ENCODE data around the gene DNAJC5. TPM values are rescaled to one million over a fixed set of nuclear protein-coding genes. Genes with fewer than 3 reads are reported as not detected.

Gene DNAJC5
- total RNA-seq, 1 donor from 2014 or later: 44.2 TPM

- TF ChIP-seq CTCF (IDR thresholded peaks at IDR 0.05): no peak
- H3K27ac Mint-ChIP-seq (ENCODE audit: unreplicated experiment): no peak overlapping the region
- H3K4me3 Mint-ChIP-seq (ENCODE audit: unreplicated experiment): no peak overlapping the region
- H3K9me3 Mint-ChIP-seq (ENCODE audit: low read depth): no peaks in the 10 kb centered on the region
- DNase-seq (ENCODE audit: low spot score): no peak
- peaks cover 17% of the 10 kb centered on the region for H3K36me3 Mint-ChIP-seq (ENCODE audit: low read depth)
- no peaks in the 10 kb centered on the region for H3K27me3 Mint-ChIP-seq (ENCODE audit: low read depth)
- H3K4me1 Mint-ChIP-seq (ENCODE audit: low read depth): no peaks in the 10 kb centered on the region
Measured at GRCh38 chr20:63883201-63883593, 11.7 kb upstream of the DNAJC5 start.

GRCh38 chr20:63884506-63885263 is 10.2 kb upstream of the DNAJC5 start:
- DNase-seq (ENCODE audit: low spot score): no peak
- no peak overlapping the region for H3K4me3 Mint-ChIP-seq (ENCODE audit: unreplicated experiment)
- H3K9me3 Mint-ChIP-seq (ENCODE audit: low read depth): no peaks in the 10 kb centered on the region
- H3K36me3 Mint-ChIP-seq (ENCODE audit: low read depth): peaks cover 16% of the 10 kb centered on the region
- no peaks in the 10 kb centered on the region for H3K27me3 Mint-ChIP-seq (ENCODE audit: low read depth)
- TF ChIP-seq CTCF (IDR thresholded peaks at IDR 0.05): no peak
- H3K27ac Mint-ChIP-seq (ENCODE audit: unreplicated experiment): no peak overlapping the region
- H3K4me1 Mint-ChIP-seq (ENCODE audit: low read depth): no peaks in the 10 kb centered on the region

GRCh38 chr20:63885264-63886053 is 9.5 kb upstream of the DNAJC5 start:
- Mint-ChIP-seq H3K27ac (ENCODE audit: unreplicated experiment) (no peak overlapping the region), H3K4me3 (ENCODE audit: unreplicated experiment) (no peak overlapping the region)

GRCh38 chr20:63886054-63886419 is 8.9 kb upstream of the DNAJC5 start:
- no peak overlapping the region for H3K27ac Mint-ChIP-seq (ENCODE audit: unreplicated experiment)
- peaks cover 21% of the 10 kb centered on the region for H3K36me3 Mint-ChIP-seq (ENCODE audit: low read depth)
- DNase-seq (ENCODE audit: low spot score): no peak
- no peak overlapping the region for H3K4me3 Mint-ChIP-seq (ENCODE audit: unreplicated experiment)
- TF ChIP-seq CTCF (IDR thresholded peaks at IDR 0.05): no peak
- no peaks in the 10 kb centered on the region for H3K27me3 Mint-ChIP-seq (ENCODE audit: low read depth)
- H3K9me3 Mint-ChIP-seq (ENCODE audit: low read depth): no peaks in the 10 kb centered on the region
- H3K4me1 Mint-ChIP-seq (ENCODE audit: low read depth): no peaks in the 10 kb centered on the region

More at GRCh38 chr20:63885264-63886053, 9.5 kb upstream of the DNAJC5 start:
- no peak for TF ChIP-seq CTCF (IDR thresholded peaks at IDR 0.05)
- Mint-ChIP-seq H3K27me3 (ENCODE audit: low read depth) (no peaks in the 10 kb centered on the region), H3K4me1 (ENCODE audit: low read depth) (no peaks in the 10 kb centered on the region), H3K36me3 (ENCODE audit: low read depth) (peaks cover 19% of the 10 kb centered on the region), H3K9me3 (ENCODE audit: low read depth) (no peaks in the 10 kb centered on the region)
- DNase-seq (ENCODE audit: low spot score): no peak

- Mint-ChIP-seq H3K9me3 (ENCODE audit: low read depth) (no peaks in the 10 kb centered on the region), H3K36me3 (ENCODE audit: low read depth) (peaks cover 23% of the 10 kb centered on the region), H3K4me3 (ENCODE audit: unreplicated experiment) (no peak overlapping the region), H3K27ac (ENCODE audit: unreplicated experiment) (no peak overlapping the region), H3K4me1 (ENCODE audit: low read depth) (no peaks in the 10 kb centered on the region), H3K27me3 (ENCODE audit: low read depth) (no peaks in the 10 kb centered on the region)
- no peak for TF ChIP-seq CTCF (IDR thresholded peaks at IDR 0.05)
- no peak for DNase-seq (ENCODE audit: low spot score)
Measured at GRCh38 chr20:63886921-63887320, 8.0 kb upstream of the DNAJC5 start.
